SKM-1 treated with dmso at 0.1 percent for 144 hours (cell line): ENCODE data around the gene ARSJ.
"Not testable (repeated sequence)": the region's sequence is repeated elsewhere in the genome, so short reads cannot be mapped to it uniquely, and the experiment has no call there.

Experiments
- DNase-seq: peaks from one replicate; lab custom pipeline; 2025; ENCODE audit not compliant: unreplicated experiment; lab: John Stamatoyannopoulos, UW

The ARSJ gene

GRCh38 chr4:113979148-113979904 lies at the start of gene ARSJ:
Gene ARSJ (minus strand): TSS chr4:113979647. CDS start chr4:113978834, 813 bp downstream.
- no peak for DNase-seq

DNA sequence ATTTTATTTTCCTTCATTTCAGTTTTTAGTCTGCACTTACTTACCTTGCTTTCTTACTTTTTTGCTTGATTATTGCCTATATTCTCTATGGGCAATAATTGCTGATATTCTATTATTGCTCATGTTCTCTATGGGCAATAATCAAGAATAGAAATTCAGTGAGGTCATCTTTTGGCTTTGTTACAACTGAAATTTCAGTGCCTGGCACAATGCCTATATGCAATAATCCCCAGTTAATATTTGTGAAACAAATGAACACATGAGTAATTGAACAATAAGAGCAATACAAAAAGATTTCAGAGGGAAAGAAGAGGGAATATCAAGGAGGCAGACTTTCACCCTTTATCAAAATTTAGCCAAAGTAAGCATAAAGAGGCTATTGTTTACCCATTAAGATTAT lies 48.6 kb upstream of the ARSJ start:
- no peak for DNase-seq

- DNase-seq = no peak
Measured at GRCh38 chr4:114027596-114027995, 48.1 kb upstream of the ARSJ start.

DNA sequence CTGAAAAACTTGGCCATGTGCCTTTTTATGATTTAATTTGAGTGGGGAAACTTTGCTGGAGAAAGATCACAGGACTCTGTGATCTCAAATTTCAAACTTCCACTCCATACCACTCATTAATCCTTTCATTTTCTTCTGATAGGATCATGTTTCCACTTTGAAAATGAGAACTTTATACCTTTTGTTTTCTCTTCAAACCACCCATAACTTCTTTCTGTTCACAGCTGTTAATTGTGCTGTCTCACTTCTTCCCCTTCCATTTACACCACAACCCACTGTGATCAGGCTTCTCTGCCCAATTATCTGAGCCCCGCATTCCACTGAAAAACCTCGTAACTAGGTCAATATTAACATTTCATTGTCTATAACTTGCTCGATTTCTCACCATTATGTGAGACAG lies 47.0 kb upstream of the ARSJ start:
- no peak for DNase-seq

DNA sequence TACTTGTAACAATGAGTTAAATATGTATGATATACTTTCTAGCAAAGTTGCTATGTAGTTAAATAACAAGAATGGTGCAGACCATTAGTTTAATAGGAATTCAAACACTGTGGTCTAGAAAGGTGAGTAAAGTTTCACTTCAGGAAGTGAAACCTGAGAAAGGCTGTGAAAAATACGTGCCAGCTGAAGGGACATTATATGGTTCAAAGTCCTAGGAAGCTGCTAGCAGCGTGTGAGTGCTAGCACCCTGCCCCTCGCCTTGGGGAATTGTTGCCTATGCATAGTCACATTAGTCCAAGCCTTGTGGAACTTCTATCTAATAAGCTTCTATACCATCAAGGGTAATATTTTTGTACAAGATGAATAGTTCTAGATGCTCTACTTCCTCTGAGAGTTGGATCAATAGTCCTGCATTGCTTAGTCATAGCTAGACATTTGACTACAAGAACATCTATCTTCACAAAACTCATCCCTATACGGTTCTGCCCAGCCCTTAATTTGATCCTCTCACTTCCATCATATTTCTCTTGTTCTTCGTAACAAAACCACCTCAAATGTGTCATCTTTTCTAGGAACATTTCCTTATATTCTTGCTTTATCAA lies 45.8 kb upstream of the ARSJ start:
- DNase-seq = no peak

DNA sequence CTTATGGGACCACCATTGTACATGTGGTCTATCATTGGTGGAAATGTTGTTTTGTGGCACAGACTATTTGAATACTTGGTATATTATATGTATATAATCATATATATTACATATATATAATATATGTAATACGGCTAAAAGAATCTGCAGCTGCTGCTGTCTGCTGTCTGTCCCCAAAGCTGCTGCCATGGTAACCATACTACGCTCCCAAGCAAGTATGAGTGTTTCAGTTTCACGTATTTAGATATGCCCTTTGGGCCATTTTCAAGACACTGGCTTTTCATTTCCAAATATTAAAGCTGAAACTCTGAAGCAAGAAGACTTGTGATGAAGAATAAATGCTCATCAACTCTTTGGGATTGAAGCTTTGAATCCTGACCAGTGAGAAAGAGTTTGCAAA lies 42.0 kb upstream of the ARSJ start:
- DNase-seq = no peak

- DNase-seq = no peak
Measured at GRCh38 chr4:114019969-114020358, 40.5 kb upstream of the ARSJ start.

DNA sequence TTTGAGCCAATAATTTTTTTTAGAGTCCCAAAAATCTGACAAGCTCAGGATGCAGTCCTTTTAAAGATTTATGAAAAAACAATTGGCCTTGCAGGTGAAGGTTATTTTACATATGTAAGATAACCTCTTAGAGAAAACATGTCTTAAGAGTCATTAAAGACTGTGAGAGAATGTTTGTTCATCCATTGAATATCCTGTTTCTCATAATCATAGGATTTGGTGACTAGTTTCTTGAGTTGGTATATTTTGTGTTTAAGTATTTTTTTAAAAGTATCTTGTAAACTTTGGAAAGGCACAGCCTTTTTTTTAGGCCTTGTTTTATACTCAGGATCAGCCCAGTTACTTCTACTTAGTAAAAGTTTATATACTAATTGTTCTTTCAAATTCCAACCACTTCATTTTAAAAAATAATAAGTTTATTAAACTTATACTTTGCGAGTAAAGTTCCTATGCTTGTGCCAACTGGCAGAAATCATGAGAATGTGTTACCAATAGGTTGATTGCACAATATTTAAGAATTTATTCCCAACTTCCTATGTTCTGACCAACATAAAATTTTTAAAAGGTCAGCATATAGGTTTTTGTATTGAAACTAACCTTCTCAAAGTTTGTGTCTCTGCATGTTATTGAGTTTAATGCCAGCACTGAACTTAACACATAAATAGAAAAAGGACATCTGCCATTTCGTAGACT lies 40.0 kb upstream of the ARSJ start:
- no peak for DNase-seq

- no peak for DNase-seq
Measured at GRCh38 chr4:114017120-114017917, 37.9 kb upstream of the ARSJ start.

DNA sequence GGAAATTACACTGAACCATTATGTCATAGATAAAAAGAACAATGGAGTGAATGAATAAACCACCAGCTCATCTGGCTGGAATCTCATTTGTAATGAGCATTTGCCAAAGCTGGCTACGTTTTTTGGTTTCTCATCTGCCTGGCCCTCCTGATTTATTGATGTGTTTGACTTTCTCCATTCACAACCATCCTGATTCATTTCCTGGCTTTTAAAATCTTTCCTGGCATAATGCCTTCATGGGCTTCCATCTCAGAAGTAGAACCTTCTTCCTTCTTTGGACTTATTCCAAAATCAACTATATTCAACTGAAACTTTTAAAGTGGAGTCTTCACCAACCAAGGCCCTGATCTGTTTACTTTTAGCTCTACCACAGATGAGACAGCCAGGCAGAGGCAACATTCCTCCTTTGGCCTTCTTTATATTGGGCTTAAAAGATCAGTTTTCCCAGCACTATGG lies 36.0 kb upstream of the ARSJ start:
- no peak for DNase-seq

DNA sequence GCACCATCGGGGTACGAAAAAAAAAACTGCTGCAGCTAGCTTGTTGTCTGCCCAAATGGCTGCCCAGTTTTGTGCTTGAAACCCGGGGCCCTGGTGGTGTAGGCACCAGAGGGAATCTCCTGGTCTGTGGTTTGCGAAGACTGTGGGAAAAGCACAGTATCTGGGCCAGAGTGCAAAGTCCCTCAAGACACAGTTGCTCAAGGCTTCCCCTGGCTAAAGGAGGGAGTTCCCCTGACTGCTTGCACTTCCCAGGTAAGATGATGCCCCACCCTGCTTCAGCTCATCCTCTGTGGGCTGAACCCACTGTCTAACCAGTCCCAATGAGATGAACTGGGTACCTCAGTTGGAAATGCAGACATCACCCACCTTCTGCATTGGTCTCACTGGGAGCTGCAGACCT lies 33.8 kb upstream of the ARSJ start:
- DNase-seq = not testable (repeated sequence)

GRCh38 chr4:114012749-114013148 lies 33.3 kb upstream of the ARSJ start:
- no peak for DNase-seq

DNA sequence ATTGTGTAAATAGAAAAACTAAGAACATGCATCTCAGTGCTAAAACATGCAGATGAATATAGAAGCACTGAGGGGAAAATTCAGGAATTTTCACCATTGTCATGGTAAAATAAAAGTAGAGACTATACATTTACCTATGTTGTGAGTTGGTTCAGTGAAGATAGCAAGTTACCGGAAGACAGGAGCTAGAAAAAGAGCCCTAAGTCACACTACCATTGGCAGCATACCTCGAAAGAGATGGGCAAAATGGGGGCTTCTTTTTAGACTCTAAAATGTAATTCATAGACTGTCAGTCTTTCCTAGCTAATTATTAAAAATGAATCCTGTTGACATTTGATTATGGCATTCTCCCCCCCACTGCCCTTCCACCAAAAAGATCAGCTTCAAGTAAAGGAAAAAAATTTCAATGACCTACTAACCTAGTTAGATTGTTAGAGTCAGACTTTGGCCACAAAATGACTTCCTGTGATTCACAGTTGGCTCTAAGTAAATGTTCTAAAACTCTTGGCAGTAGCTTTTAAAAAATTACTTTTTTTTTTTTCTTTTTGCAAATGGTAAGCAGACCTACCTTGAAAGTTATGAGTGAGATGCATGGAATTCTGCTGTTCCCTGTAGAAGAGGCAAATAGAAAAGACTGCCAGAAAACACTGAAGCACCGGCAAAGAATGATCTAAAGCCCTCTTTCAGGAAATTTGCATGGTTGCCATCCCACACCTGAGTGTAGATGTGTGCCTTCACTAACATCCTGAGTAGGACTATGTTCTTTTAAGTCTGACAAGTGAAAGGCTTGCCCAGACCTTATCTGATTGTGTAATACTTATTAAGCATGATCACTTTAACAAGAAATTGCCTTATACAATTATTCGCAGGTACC lies 26.4 kb upstream of the ARSJ start:
- DNase-seq = no peak

GRCh38 chr4:114004483-114005226 lies 25.2 kb upstream of the ARSJ start:
- DNase-seq = not testable (repeated sequence)

DNA sequence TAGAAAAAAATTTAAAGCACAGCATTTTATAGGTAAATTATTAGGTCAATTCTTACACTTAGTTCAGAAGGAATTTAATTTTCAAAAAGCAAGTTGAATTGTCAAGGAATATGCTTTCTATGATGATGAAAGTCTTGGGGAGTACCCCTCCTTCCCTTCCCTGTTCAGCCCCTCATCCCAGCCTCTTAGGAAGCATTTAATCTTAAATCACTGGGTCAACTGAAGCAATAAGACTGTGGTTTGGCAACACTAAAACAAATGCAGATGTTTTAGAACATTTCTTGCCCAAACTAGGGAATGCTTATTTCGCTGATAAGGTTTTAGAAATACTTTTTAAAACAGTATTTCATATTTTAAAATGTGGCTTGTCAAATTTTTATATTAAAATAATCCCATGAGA lies 19.1 kb upstream of the ARSJ start:
- no peak for DNase-seq

DNA sequence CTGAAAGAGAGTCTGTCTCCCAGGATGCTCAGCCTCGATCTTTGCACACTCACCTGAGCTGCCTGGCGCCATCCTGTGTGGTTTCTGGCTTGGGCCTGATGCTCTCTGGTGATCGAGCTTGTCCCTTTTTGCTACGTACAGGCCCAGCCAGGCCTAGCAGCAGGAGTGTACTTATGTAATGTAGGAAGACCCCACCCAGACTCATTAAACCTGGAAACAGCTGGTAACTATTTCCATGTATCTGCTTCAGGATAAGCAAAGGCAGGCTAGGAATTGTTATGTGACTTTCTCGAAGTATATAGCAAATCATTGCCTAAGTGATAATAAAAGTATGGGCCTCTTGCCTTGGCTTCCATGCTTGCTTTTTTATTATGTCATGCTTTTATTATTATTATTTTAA lies 18.6 kb upstream of the ARSJ start:
- DNase-seq = no peak

- DNase-seq = no peak
Measured at GRCh38 chr4:113997206-113997605, 17.8 kb upstream of the ARSJ start.

- DNase-seq = no peak
Measured at GRCh38 chr4:113996599-113997177, 17.2 kb upstream of the ARSJ start.

- DNase-seq = no peak
Measured at GRCh38 chr4:113993887-113994286, 14.4 kb upstream of the ARSJ start.
